HUDEP-2 (cell line): ENCODE data around the gene CHRNE.
A peak's percentile ranks its signal among the peaks of the same experiment; 100 is the strongest.
"Not testable (repeated sequence)": the region's sequence is repeated elsewhere in the genome, so short reads cannot be mapped to it uniquely, and the experiment has no call there.

Experiments used
- DNase-seq, 76 experiments: peaks; one replicate each; lab custom pipeline; 2025; ENCODE audit not compliant: unreplicated experiment in 76 of 76; lab: John Stamatoyannopoulos, UW

Gene CHRNE

GRCh38 chr17:4892499-4893221, 10.2 kb downstream of the CHRNE start:
- no peak for DNase-seq

- peak in 64 of 76 experiments; percentile 3 to 85 (median 49) for DNase-seq
Measured at GRCh38 chr17:4891411-4892410, 11.2 kb downstream of the CHRNE start.

GRCh38 chr17:4887581-4887980, 15.3 kb downstream of the CHRNE start:
- DNase-seq = no peak

GRCh38 chr17:4886830-4887229, 16.1 kb downstream of the CHRNE start:
- no peak for DNase-seq

- no peak for DNase-seq
Measured at GRCh38 chr17:4884489-4884888, 18.4 kb downstream of the CHRNE start.

GRCh38 chr17:4881761-4882555, 20.9 kb downstream of the CHRNE start:
- DNase-seq = peak in 42 of 76 experiments; percentile 5 to 48 (median 28)

DNA sequence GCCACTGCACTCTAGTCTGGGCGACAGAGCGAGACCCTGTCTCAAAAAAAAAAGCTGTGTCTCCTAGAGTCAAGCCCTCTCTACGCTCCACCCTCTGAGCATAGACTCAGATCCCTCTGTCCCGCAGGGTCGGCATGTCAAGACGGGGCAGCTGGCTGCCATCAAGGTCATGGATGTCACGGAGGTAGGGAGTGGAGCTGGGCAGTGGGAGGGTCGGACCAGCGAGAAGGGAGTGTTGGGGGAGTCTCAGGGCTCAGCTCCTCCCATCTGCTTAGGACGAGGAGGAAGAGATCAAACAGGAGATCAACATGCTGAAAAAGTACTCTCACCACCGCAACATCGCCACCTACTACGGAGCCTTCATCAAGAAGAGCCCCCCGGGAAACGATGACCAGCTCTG, 22.0 kb downstream of the CHRNE start:
- no peak for DNase-seq

- no peak for DNase-seq
Measured at GRCh38 chr17:4879601-4880000, 23.3 kb downstream of the CHRNE start.

- DNase-seq = no peak
Measured at GRCh38 chr17:4877089-4877488, 25.8 kb downstream of the CHRNE start.

DNA sequence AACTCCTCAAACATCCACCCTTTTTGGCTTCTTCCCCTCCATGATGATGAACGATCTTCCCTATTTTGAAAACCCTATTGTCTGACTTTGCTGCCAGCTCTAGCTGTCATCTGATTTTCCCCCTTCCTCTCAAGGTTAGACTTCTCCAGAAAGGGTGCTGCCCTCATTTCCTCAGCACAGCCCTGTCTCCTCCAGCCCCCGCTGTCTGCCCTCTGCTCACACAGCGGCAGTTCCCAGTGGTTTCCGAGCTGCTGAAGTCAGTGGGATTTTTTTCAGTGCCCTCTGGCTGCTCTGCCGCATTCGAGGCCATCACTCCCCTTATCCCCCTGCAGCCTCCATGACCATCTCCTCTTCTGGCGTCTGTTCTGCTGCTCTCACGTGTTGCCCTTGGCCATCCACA, 30.1 kb downstream of the CHRNE start:
- DNase-seq = no peak

- DNase-seq = no peak
Measured at GRCh38 chr17:4870855-4871254, 32.0 kb downstream of the CHRNE start.

DNA sequence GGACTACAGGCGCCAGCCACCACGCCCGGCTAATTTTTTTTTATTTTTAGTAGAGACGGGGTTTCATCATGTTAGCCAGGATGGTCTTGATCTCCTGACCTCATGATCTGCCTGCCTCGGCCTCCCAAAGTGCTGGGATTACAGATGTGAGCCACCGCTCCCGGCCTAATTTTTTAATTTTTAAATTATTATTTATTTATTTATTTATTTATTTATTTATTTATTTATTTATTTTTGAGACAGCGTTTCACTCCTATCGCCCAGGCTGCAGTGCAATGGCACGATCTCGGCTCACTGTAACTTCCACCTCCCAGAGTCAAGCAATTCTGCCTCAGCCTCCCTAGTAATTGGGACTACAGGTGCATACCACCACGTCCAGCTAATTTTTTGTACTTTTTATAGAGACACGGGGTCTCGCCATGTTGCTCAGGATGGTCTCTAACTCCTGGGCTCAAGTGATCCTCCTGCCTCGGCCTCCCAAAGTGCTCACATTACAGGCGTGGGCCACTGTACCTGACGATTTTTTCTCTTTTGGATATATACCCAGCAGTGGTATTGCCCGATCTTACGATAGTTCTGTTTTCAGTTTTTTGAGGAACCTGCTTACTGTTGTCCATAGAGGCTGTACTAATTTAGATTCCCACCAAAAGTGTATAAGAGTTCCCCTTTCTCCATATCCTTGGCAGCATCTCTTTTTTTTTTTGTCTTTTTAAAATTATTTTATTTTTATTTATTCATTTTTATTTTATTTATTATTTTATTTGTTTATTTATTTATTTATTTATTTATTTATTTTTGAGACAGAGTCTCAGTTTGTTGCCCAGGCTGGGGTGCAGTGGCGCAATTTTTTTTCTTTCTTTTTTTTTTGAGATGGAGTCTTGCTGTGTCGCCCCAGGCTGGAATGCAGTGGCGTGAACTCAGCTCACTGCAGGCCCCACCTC, 33.6 kb downstream of the CHRNE start:
- DNase-seq = not testable (repeated sequence)

GRCh38 chr17:4867535-4867934, 35.4 kb downstream of the CHRNE start:
- DNase-seq = not testable (repeated sequence)

DNA sequence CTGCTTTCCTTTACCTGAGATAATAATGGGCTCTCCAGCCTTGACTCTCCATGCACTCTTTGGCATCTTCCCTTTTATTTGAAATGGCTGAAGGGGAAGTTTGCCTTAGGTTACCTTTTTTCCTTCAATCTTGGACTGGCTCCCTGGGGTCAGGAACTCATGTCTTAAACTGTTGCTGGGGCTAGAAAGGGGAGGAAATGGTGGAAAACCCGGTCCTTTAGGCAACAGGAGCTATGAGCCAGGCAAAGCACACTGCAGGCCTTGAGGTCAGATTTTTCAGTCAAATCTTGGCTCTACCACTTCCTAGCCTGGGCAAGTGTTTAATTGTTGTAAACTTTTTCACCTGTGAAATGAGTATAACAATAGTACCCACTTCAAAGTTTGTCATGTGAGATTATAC, 39.6 kb downstream of the CHRNE start:
- no peak for DNase-seq

DNA sequence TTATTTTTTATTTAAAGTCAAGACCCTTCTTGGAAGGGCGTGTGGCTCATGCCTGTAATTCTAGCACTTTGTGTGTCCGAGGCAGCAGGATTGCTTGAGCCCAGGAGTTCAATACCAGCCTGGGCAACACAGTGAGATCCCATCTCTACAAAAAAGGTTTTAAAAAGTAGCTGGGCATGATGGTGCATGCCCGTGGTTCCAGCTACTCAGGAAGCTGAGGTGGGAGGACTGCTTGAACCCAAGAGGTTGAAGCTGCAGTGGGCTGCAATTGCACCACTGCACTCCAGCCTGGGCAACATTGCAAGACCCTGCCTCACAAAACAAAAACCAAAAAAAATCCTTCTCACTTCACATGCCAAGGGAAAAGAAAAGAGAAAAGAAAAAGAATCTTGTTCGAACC, 40.2 kb downstream of the CHRNE start:
- DNase-seq = no peak

GRCh38 chr17:4861052-4861451, 41.8 kb downstream of the CHRNE start:
- no peak for DNase-seq

DNA sequence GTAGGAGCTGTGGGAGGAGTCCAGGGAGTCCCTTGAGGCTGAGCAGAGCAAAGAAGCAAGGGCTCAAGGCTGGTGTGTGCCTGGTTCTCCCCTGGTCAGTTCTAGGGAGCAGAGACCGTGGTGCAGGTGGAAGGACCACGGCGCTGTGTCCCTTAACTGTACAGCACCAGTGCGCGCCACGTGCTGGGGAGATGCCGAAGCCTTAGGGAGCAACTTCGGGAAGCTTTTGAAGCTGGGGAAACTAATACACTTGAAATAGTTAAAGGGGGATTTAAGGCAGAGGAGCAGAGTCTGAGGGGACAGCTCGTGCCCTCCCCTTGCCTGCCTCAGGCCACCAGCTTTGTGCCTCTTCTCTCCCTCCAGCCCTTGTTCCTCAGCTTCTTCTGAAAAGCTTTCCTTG, 42.2 kb downstream of the CHRNE start:
- no peak for DNase-seq

DNA sequence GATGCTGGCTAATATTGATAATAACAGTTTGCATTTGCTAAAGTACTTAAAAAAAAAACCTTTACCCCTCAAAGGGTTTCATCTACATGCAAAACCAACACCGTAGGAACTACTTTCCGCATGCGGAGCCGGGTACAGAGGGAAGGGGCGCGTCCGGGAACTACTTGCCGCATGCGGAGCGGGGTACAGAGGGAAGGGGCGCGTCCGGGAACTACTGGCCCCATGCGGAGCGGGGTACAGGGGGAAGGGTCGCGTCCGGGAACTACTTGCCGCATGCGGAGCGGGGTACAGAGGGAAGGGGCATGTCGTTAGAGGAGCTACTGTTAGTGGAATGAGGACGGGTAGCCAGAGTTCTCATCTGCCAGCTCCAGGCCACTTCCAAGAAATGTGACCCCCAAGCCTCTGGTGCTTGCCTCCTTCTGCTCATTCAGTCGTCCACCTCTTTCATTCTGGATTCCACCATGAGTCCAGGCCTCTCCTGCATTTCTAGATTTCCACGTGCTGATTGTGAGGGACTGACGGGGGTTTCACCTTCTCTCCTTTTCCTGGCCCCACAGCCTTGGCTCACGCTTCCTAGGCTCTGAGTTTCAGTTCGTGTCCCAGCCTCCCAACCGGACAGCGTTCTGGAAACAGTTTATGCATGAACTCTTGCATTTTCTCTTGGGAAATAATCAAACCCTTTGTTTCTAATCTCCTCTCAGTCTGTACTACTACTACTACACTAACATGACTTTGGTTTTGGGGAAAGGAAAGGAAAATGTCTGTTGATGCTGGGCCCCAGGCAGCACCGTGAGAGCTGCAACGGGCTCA, 42.9 kb downstream of the CHRNE start:
- DNase-seq = no peak

- DNase-seq = no peak
Measured at GRCh38 chr17:4858882-4859260, 44.0 kb downstream of the CHRNE start.
